ENCODE data around the gene DCST1. TPM values are rescaled to one million over a fixed set of nuclear protein-coding genes. Genes with fewer than 3 reads are reported as not detected.

Gene DCST1
- total and polyA plus RNA-seq, 2 of the 13 experiments (the other 11 are each of a cell fraction or from before 2014, with no cell fraction given) = 0.04 TPM; not detected in 1

DNA sequence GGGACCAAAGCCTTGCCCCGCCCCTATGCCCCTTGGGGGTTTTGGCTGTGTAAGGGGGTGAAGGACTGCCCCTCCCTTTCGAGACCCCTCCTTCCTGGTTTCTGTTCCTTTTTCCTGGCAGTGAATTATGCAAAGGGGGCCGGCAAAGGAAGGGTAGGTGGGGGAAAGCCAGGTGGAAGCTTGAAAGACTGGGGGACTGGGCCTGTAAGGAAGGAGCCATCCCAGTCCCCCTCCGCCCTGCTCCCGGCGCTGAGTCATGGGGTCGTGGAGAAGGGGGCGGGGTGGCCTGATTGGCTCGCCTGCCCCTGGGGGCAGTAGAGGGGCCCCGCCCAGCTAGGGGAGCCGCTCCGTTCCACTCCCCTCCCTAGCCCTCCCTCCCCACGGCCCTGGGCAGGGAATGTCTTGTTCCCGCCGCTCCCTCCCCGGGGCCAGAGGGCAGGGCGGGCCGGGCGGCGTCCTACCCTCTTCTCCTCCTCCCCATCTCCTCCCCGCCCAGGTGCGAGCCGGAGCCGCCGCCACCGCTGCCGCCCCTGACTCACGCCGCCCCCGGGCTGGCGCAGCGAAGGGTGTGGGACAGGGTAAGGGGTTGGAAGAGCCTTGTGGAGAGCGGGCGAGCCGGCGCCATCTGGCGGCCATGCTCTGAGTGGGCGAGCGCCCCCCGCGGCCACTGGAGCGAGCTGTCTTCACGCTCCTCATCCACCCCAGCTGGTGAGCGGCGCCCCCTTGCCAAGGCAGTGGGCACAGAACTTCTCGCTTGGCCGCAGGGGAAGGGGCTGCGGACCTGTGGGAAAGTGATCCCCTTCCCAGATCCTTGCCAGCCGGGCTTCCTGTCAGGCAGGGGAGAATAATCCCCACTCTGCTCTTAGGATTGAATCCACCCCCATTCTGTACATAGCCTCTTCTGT is 16.3 kb upstream of the DCST1 start (continued):
- TF ChIP-seq, protein P1, sequence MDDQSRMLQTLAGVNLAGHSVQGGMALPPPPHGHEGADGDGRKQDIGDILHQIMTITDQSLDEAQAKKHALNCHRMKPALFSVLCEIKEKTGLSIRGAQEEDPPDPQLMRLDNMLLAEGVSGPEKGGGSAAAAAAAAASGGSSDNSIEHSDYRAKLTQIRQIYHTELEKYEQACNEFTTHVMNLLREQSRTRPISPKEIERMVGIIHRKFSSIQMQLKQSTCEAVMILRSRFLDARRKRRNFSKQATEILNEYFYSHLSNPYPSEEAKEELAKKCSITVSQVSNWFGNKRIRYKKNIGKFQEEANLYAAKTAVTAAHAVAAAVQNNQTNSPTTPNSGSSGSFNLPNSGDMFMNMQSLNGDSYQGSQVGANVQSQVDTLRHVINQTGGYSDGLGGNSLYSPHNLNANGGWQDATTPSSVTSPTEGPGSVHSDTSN (CRISPR knock-in tag; IDR thresholded peaks at IDR 0.05; ENCODE audit: borderline replicate concordance) = no peak
- TF ChIP-seq, protein P2, sequence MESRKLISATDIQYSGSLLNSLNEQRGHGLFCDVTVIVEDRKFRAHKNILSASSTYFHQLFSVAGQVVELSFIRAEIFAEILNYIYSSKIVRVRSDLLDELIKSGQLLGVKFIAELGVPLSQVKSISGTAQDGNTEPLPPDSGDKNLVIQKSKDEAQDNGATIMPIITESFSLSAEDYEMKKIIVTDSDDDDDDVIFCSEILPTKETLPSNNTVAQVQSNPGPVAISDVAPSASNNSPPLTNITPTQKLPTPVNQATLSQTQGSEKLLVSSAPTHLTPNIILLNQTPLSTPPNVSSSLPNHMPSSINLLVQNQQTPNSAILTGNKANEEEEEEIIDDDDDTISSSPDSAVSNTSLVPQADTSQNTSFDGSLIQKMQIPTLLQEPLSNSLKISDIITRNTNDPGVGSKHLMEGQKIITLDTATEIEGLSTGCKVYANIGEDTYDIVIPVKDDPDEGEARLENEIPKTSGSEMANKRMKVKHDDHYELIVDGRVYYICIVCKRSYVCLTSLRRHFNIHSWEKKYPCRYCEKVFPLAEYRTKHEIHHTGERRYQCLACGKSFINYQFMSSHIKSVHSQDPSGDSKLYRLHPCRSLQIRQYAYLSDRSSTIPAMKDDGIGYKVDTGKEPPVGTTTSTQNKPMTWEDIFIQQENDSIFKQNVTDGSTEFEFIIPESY (CRISPR knock-in tag; IDR thresholded peaks at IDR 0.05) = peak; percentile 92
- TF ChIP-seq TGIF2 (CRISPR knock-in tag; IDR thresholded peaks at IDR 0.05) (0 out of 2 replicates have a peak, but pooled peaks have one; percentile 21), YY1 (IDR thresholded peaks at IDR 0.05; ENCODE audit: insufficient read depth, insufficient replicate concordance, low read depth, low read length) (peak; percentile 81), TSC22D2 (CRISPR knock-in tag; IDR thresholded peaks at IDR 0.05; ENCODE audit: borderline replicate concordance) (peak; percentile 28; the same call in 1 of the 2 replicates), NFIB (CRISPR knock-in tag; IDR thresholded peaks at IDR 0.05; ENCODE audit: borderline replicate concordance) (no peak), ARNT2 (CRISPR knock-in tag; IDR thresholded peaks at IDR 0.05; ENCODE audit: low read depth) (peak; percentile 91), ATAD3A (CRISPR knock-in tag; IDR thresholded peaks at IDR 0.05) (no peak), TEAD3 (CRISPR knock-in tag; optimal IDR thresholded peaks at IDR 0.05; ENCODE audit: borderline replicate concordance) (peak; percentile 80), ZNF124 (CRISPR knock-in tag; IDR thresholded peaks at IDR 0.05) (peak; percentile 40; the same call in 1 of the 2 replicates), ZSCAN30 (CRISPR knock-in tag; IDR thresholded peaks at IDR 0.05) (peak; percentile 63; the same call in 1 of the 2 replicates), SMC3 (IDR thresholded peaks at IDR 0.05; ENCODE audit: low read length) (peak; percentile 65; the same call in 1 of the 2 replicates), NFATC3 (CRISPR knock-in tag; IDR thresholded peaks at IDR 0.05) (peak; percentile 82)
- TF ChIP-seq, protein P3, sequence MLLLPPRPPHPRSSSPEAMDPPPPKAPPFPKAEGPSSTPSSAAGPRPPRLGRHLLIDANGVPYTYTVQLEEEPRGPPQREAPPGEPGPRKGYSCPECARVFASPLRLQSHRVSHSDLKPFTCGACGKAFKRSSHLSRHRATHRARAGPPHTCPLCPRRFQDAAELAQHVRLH (CRISPR knock-in tag; IDR thresholded peaks at IDR 0.05; ENCODE audit: borderline replicate concordance, low read depth) = peak; percentile 90
- TF ChIP-seq, protein P4, sequence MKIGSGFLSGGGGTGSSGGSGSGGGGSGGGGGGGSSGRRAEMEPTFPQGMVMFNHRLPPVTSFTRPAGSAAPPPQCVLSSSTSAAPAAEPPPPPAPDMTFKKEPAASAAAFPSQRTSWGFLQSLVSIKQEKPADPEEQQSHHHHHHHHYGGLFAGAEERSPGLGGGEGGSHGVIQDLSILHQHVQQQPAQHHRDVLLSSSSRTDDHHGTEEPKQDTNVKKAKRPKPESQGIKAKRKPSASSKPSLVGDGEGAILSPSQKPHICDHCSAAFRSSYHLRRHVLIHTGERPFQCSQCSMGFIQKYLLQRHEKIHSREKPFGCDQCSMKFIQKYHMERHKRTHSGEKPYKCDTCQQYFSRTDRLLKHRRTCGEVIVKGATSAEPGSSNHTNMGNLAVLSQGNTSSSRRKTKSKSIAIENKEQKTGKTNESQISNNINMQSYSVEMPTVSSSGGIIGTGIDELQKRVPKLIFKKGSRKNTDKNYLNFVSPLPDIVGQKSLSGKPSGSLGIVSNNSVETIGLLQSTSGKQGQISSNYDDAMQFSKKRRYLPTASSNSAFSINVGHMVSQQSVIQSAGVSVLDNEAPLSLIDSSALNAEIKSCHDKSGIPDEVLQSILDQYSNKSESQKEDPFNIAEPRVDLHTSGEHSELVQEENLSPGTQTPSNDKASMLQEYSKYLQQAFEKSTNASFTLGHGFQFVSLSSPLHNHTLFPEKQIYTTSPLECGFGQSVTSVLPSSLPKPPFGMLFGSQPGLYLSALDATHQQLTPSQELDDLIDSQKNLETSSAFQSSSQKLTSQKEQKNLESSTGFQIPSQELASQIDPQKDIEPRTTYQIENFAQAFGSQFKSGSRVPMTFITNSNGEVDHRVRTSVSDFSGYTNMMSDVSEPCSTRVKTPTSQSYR (CRISPR knock-in tag; IDR thresholded peaks at IDR 0.05; ENCODE audit: borderline replicate concordance) = peak; percentile 25; the same call in 1 of the 2 replicates
- TF ChIP-seq, protein P5, sequence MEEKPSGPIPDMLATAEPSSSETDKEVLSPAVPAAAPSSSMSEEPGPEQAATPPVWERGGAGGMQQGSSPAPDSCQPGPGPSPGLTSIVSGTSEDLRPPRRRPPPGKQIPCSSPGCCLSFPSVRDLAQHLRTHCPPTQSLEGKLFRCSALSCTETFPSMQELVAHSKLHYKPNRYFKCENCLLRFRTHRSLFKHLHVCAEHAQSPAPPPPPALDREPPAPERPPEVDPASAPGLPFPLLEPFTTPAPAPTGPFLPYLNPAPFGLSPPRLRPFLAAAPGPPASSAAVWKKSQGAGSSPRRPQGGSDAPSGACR (CRISPR knock-in tag; IDR thresholded peaks at IDR 0.05) = peak; percentile 84; the same call in 1 of the 2 replicates
- TF ChIP-seq, protein P6, sequence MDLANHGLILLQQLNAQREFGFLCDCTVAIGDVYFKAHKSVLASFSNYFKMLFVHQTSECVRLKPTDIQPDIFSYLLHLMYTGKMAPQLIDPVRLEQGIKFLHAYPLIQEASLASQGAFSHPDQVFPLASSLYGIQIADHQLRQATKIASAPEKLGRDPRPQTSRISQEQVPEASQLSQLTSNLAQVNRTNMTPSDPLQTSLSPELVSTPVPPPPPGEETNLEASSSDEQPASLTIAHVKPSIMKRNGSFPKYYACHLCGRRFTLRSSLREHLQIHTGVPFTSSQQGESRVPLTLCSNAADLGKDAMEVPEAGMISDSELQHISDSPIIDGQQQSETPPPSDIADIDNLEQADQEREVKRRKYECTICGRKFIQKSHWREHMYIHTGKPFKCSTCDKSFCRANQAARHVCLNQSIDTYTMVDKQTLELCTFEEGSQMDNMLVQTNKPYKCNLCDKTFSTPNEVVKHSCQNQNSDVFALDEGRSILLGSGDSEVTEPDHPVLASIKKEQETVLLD (CRISPR knock-in tag; IDR thresholded peaks at IDR 0.05; ENCODE audit: low read depth) = peak; percentile 75
- TF ChIP-seq, protein P7, sequence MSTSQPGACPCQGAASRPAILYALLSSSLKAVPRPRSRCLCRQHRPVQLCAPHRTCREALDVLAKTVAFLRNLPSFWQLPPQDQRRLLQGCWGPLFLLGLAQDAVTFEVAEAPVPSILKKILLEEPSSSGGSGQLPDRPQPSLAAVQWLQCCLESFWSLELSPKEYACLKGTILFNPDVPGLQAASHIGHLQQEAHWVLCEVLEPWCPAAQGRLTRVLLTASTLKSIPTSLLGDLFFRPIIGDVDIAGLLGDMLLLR (CRISPR knock-in tag; IDR thresholded peaks at IDR 0.05) = peak; percentile 63; the same call in 1 of the 2 replicates
